AML-193 (cell line): ENCODE results near the gene PKP2.

Experiments
- DNase-seq, 2 experiments: peaks; one replicate each; lab custom pipeline; 2025; lab: John Stamatoyannopoulos, UW

PKP2 gene

GRCh38 chr12:32896432-32897280 is at the start of gene PKP2:
TSS of gene PKP2 (minus strand) at chr12:32896777. CDS start at chr12:32896731, 46 bp downstream.
- DNase-seq = no peak

DNA sequence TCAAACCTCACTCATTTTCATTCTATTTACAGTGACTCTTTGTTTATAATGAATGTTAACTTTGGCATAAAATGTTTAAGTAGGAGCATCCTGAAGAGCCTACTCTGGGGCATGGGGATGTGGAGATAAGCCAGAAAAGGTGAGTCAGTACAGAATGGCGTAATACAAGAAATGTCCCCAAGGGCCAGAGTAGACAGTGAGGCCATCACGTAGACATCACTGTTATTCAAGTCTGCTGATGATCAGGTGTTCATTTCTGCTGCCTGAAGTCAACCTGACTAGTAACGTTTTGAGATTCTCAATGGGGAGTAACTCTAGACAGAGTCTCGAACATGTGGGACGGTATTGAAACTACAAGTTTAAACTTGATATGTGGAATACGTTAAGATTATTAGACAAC is 47.6 kb upstream of the PKP2 start:
- DNase-seq = no peak

DNA sequence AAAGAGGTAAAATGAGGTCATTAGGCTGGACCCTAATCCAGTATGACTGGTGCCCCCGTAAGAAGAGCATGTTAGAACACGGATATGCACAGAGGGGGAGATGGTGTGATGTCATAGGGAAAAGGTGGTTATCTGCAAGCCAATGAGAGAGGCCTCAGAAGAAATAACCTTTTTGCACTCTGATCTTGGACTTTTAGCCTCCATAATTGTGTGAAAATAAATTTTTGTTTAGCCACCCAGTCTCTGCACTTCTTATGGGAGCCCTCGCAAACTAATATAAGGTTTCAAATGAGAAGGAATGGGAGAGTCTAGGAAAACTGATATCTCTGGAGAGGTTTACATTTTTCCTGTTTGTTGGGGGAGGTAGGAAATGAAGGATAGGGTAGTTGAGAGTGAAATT is 43.2 kb upstream of the PKP2 start:
- DNase-seq = no peak

DNA sequence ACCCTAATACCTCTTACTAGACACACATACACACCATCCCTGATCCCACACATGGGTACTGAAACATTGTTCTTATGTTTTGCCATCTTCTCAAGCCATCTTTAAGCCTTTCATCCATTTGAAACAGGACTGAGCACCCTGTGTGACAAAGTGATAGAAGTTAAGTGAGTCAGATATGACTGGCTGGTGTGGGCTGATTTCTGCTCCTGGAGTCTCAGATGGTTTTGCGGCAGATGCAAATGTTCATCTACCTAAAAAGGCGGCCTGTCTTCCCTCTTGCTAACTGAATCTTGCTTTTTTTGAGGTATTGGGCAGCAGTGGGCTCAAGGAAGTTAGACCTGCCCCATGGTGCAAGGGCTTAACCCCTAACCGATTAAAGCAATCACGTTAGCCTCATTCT is 30.4 kb upstream of the PKP2 start:
- no peak for DNase-seq

DNA sequence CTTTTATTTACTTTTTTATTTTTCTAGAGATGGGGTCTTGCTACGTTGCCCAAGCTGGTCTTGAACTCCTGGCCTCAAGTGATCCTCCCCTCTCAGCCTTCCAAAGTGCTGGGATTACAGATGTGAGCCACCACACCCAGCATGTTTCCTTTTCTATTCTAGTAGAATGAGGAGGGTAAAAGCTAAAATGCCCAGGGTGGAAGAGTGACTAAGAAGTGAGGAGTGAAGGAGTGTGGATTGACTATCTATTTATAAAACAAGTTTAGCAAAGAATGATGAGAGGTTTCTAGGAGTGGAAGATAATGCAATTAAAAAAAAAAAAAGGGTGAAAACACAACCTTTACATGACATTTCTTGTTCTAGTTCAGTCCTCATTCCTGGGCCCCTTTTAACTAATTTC is 29.8 kb upstream of the PKP2 start:
- DNase-seq = no peak

DNA sequence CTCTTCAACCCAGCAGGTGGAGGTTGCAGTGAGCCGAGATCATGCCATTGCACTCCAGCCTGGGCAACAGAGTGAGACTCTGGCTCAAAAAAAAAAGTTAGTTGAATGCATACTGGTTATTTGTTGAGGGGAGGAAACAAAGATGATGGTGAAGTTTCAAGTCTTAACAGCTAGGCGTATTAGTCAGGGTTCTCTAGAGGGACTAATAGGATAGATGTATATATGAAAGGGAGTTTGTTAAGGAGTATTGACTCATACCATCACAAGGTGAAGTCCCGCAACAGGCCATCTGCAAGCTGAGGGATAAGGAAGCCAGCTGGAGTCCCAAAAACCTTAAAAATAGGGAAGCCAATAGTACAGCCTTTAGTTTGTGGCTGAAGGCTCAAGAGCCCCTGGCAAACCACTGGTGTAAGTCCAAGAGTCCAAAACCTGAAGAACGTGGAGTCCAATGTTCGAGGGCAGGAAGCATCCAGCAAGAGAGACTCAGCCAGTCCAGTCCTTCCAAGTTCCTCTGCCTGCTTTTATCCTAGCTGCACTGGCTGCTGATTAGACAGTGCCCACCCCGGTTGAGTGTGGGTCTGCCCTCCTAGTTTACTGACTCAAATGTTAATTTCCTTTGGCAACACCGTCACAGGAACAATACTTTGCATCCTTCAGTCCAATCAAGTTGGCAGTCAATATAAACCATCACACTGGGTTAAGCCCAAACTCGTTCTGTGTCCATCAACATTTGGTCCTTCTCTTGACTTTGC is 26.1 kb upstream of the PKP2 start:
- no peak for DNase-seq

GRCh38 chr12:32921397-32921796 is 24.8 kb upstream of the PKP2 start:
- no peak for DNase-seq

DNA sequence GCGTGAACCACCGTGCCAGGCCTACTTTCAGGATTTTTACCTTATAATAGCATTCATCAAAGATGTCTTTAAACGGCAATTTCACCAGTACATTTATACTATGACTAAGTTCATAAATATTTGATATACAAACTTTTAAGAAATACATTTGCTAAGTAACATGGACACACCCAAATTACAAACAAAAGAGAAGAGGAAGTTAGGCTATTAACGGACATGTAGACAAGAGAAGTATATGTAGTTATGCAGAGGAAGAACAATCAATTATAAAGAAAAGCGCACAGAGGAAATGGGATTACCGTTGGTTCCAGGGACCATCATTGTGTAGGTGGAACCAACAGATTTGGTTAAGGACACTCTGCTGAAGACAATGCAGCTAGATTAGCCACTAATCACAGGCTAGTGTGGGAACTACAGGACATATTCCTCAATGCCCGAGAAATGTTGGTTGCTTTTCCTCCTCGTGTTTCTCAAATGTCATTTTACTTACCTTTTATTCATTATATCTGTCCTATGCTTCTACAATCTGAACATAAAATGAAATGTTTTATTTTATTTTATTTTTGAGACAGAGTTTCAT is 24.0 kb upstream of the PKP2 start:
- no peak for DNase-seq

GRCh38 chr12:32918890-32919801 is 22.6 kb upstream of the PKP2 start:
- DNase-seq = no peak

DNA sequence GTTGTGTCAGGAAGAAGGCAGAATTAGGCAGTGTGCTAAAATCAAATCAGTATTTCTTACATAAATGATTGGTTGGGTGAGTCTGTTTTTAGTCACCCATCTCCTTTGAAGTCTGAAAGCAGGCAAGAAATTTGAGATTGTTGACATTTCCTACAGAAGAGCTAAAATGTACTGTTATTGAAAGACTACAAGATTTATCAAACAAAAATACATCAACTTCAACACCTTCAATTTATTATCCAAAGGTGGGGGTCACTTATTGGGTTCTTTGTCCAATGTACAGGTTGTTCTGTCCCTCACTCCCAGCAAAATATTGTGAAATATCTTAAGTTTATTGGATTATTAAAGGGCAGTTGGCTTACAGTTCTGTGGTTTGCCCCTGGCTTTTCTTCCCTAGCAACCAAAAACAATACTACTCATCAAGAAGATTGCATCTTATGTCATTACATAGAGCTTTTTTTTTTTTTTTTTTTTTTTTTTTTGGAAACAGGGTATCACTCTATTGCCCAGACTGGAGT is 20.6 kb upstream of the PKP2 start:
- DNase-seq = no peak

GRCh38 chr12:32907898-32908476 is 11.4 kb upstream of the PKP2 start:
- DNase-seq = no peak

- DNase-seq = no peak
These were observed 10.6 kb upstream of the PKP2 start for GRCh38 chr12:32907166-32907565.

DNA sequence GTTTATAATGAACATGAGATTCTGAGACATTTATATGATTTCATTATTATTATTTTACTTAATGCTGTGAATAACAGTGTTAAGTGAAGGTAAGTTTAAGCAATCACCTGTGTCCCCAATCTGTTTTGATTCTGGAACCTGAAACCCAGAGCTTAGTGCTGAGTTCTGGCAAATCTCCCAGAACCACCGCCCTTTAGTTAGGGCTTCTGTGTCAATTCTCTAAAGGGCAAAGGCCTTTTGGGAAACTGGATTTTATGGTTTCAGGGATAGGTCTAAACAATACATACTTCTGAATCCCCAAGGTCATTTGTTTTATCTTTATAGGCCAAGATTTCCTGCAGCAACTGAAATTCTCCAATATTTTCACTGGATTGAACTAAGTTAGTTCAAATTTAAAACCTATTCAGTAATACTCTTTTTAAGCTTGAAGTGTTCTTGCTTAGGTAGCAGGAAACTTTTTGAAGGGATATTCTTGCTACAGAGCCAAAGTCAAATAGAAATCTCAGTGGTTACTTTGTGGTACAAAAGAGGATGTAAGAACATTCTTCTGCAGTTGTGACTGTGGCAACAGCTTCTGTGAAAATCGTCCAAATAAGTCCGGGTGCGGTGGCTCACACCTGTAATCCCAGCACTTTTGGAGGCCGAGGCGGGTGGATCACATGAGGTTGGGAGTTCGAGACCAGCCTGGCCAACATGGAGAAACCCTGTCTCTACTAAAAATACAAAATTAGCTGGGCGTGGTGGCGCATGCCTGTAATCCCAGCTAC is 10.0 kb upstream of the PKP2 start:
- DNase-seq = no peak

GRCh38 chr12:32903763-32904162 is 7.2 kb upstream of the PKP2 start:
- DNase-seq = no peak

GRCh38 chr12:32903318-32903717 is 6.7 kb upstream of the PKP2 start:
- DNase-seq = no peak

GRCh38 chr12:32902287-32902997 is 5.9 kb upstream of the PKP2 start:
- DNase-seq = no peak

DNA sequence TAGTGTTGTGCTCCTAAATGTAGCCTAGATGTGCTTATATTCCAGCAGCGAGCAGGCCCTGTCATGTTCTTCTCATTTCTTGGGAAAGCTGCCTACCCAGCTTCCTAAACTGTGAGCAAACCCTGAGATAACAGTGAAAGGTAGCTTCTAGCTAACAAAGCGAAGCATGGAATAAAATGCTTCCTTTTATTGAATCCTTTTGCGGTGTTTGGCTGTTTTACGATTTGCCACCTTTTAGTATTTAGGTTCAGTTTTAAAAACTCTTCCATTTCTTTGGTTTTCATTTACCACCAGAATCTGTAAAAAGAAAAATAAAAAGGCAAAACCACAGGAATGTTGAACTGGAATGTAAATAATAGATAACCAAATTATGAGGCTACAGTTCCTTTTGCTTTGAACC is 5.0 kb upstream of the PKP2 start:
- DNase-seq = no peak

DNA sequence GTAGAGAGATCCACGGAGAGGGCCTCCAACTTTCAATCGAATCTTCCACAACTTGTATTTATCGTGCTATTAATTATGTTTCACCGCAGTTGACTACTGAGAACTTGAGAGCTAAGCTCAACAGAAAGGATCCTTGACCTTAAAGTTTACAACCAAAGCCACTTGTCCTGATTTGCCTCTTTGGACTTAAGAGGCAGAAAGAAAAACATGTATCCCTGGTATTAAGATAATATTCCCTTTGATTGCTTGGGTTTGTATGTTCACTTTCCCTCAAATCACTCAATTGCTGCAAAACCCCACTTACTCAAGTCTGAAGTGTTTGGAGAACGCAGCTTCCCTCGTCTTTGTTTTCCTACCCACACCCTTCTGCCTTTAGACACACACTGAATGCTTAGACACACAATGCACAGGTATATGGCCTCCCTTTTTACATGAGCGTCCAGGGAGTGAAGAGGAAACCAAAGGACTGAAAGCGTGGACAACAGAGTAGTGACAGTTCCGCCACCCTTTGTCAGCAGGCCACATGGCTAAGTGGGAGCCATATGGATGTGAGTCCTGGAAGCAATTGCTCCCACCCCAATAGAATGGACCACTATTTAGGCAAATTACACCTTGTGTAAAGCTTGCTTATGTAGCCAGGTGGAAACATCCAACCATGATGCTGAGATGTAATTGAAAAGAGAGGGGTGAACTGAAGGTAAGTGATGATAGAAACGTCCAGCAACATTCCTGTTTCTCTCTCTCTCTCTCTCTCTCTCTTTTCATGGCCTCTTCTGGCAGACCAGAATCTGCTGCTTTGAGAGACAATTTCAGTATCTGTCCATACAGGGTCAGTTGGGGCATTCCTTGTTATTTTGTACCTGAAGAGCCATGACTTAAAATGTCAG is 1.4 kb upstream of the PKP2 start:
- DNase-seq = no peak

DNA sequence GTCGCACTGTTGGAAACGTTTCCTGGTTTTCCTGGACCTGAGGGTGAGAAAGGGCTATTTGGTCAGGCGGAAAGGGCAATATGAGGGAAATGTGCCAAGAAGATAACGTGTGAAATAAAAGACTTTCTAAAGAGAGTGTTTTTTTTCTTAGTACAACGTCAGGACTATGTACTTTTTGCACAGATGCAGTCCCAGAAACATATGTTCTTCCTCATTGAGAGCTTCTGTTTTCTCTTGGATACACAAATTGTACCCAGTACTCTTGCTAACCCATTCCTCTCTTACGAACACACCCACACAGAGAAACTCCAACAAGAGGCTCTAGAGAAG is 669 bp upstream of the PKP2 start:
- no peak for DNase-seq
